ENCODE results near the gene FGF11. TPM values are rescaled to one million over a fixed set of nuclear protein-coding genes. Genes with fewer than 3 reads are reported as not detected.
A peak's percentile ranks its signal among the peaks of the same experiment; 100 is the strongest.

Gene FGF11
- total RNA-seq, 2 experiments from 2014 or later = 1.5 to 1.7 TPM

DNA sequence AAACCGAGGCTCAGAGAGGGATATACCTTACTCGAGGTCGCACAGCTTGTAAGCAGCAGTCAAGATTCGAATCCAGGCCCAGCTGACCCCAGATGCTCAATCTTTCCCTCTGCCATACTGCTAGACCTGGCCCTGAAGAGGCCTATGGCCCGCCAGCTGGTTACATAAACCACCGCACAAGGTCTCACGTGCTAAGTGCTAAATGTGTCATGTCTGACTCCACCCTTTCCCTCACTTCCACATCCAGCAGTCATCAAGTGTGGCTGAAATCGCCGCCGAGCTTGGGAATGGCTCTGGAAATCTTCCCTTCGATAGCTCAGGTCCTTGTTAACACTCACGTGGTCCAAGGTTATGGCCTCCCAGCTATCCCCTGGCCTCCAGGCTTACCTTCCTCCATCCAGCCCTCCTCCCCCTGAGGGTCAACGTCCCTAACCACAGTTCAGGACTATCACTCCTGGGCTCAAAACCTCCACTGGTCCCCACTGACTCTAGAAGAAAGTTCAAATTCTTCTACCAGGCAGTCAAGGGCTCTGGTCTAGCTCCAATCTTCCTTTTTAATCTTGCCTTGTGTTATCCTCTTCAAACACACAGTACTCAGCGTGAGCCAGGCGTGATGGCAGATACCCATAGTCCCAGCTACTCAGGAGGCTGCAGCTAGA, 36.6 kb downstream of the FGF11 start:
- no peaks in the 10 kb centered on the region for H3K9me3 Mint-ChIP-seq
- H3K27ac ChIP-seq (ENCODE audit: low read depth in 1 of 2, low read length in 2 of 2) = peak overlapping the region in 1 of 2 donors; percentile 48
- H3K36me3 Mint-ChIP-seq (ENCODE audit: low read depth) = peaks cover 20% of the 10 kb centered on the region
- POLR2A ChIA-PET = interaction anchor here (1.0 to 7.2 kb wide), 6 partner anchors 10 to 108 kb away, joined by 4 to 137 read pairs (median 48); partner anchors contain the start of genes FGF11, MPDU1, POLR2A and TMEM102
- no peaks in the 10 kb centered on the region for H3K27me3 Mint-ChIP-seq
- H3K36me3 ChIP-seq (ENCODE audit: insufficient read depth, low read length) = peaks cover 6% of the 10 kb centered on the region
- no peaks in the 10 kb centered on the region for H3K27me3 ChIP-seq (ENCODE audit: control insufficient read depth in 1 of 2, insufficient read depth in 2 of 2, low read length in 2 of 2)
- CTCF ChIA-PET = interaction anchor here (1.1 to 3.1 kb wide), 3 partner anchors 39 to 120 kb away, joined by 3 to 23 read pairs (median 3); no protein-coding TSS in a partner anchor
- H3K4me3 ChIP-seq (ENCODE audit: low read length) = no peak overlapping the region
- no peak for ATAC-seq (ENCODE audit: poor library complexity)
- intact Hi-C loops (cut with DNase I, micrococcal nuclease) = loop anchor here in 1 of 2 experiments (2.0 kb wide), 1 partner anchor 15 kb away; no protein-coding TSS in a partner anchor
- peak in 3 of 14 experiments; percentile 43 to 67 (median 52) for DNase-seq
- peak overlapping the region; percentile 91 for H3K4me3 Mint-ChIP-seq
- TF ChIP-seq, protein P1, sequence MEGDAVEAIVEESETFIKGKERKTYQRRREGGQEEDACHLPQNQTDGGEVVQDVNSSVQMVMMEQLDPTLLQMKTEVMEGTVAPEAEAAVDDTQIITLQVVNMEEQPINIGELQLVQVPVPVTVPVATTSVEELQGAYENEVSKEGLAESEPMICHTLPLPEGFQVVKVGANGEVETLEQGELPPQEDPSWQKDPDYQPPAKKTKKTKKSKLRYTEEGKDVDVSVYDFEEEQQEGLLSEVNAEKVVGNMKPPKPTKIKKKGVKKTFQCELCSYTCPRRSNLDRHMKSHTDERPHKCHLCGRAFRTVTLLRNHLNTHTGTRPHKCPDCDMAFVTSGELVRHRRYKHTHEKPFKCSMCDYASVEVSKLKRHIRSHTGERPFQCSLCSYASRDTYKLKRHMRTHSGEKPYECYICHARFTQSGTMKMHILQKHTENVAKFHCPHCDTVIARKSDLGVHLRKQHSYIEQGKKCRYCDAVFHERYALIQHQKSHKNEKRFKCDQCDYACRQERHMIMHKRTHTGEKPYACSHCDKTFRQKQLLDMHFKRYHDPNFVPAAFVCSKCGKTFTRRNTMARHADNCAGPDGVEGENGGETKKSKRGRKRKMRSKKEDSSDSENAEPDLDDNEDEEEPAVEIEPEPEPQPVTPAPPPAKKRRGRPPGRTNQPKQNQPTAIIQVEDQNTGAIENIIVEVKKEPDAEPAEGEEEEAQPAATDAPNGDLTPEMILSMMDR (IDR thresholded peaks at IDR 0.05) = no peak
- no peaks in the 10 kb centered on the region for H3K9me3 ChIP-seq (ENCODE audit: control insufficient read depth in 1 of 2, insufficient read depth in 1 of 2, low read length in 2 of 2)
- H3K27ac Mint-ChIP-seq = peak overlapping the region; percentile 93
- peaks cover 57% of the 10 kb centered on the region for H3K4me1 Mint-ChIP-seq (ENCODE audit: low read depth)
- H3K4me1 ChIP-seq (ENCODE audit: insufficient read depth, low read length) = peaks cover 74% of the 10 kb centered on the region

- DNase-seq (no peak), ATAC-seq (ENCODE audit: poor library complexity) (no peak)
- TF ChIP-seq, protein P1 (IDR thresholded peaks at IDR 0.05) = no peak
- ChIA-PET CTCF (interaction anchor here (1.4 to 3.1 kb wide), 2 partner anchors 40 to 121 kb away, joined by 3 to 23 read pairs; no protein-coding TSS in a partner anchor), POLR2A (interaction anchor here (1.5 to 7.2 kb wide), 6 partner anchors 9 to 210 kb away, joined by 6 to 137 read pairs (median 48); partner anchors contain the start of genes FGF11, POLR2A, TMEM102 and TP53)
- Histone ChIP-seq H3K9me3 (ENCODE audit: control insufficient read depth in 1 of 2, insufficient read depth in 1 of 2, low read length in 2 of 2) (no peaks in the 10 kb centered on the region), H3K4me1 (ENCODE audit: insufficient read depth, low read length) (peaks cover 77% of the 10 kb centered on the region), H3K27me3 (ENCODE audit: control insufficient read depth in 1 of 2, insufficient read depth in 2 of 2, low read length in 2 of 2) (no peaks in the 10 kb centered on the region), H3K36me3 (ENCODE audit: insufficient read depth, low read length) (peaks cover 6% of the 10 kb centered on the region), H3K27ac (ENCODE audit: low read depth in 1 of 2, low read length in 2 of 2) (peak overlapping the region; percentile 48 to 99), H3K4me3 (ENCODE audit: low read length) (no peak overlapping the region)
- H3K27me3 Mint-ChIP-seq = no peaks in the 10 kb centered on the region
- intact Hi-C loops (cut with DNase I, micrococcal nuclease) = loop anchor here in 1 of 2 experiments (2.0 kb wide), 1 partner anchor 16 kb away; no protein-coding TSS in a partner anchor
- peaks cover 54% of the 10 kb centered on the region for H3K4me1 Mint-ChIP-seq (ENCODE audit: low read depth)
- H3K27ac Mint-ChIP-seq = peak overlapping the region; percentile 93
- peak overlapping the region; percentile 91 for H3K4me3 Mint-ChIP-seq
- peaks cover 20% of the 10 kb centered on the region for H3K36me3 Mint-ChIP-seq (ENCODE audit: low read depth)
- H3K9me3 Mint-ChIP-seq = no peaks in the 10 kb centered on the region
Measured at GRCh38 chr17:7476494-7476893, 37.2 kb downstream of the FGF11 start.

DNA sequence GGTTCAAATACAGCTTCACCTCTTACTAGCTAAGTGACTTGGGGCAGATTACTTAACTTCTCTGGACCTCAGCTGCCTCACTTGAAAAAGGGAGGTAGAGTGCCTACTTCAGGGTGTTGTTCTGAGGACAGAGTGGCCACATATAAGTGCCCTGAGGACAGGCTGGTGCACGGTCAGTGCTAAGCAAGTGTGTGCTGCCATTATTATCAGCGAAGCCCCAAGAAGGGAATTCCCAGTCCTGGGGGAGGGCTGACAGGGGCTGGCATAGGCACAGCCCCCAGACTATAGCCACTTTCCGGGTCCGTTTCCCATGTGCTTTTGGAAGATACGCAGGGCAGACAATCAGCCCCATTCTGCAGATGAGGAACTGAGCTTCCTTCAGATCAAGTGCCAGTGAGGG, 37.6 kb downstream of the FGF11 start:
- ATAC-seq (ENCODE audit: poor library complexity) = no peak
- peak overlapping the region; percentile 91 for H3K4me3 Mint-ChIP-seq
- peaks cover 53% of the 10 kb centered on the region for H3K4me1 Mint-ChIP-seq (ENCODE audit: low read depth)
- ChIA-PET POLR2A (interaction anchor here (3.9 to 7.2 kb wide), 5 partner anchors 9 to 210 kb away, joined by 38 to 137 read pairs (median 55); partner anchors contain the start of genes FGF11, POLR2A, TMEM102 and TP53), CTCF (interaction anchor here (1.4 to 3.5 kb wide), 3 partner anchors 40 to 121 kb away, joined by 3 to 25 read pairs (median 23); partner anchors contain the start of gene TMEM102)
- Histone ChIP-seq H3K27me3 (ENCODE audit: control insufficient read depth in 1 of 2, insufficient read depth in 2 of 2, low read length in 2 of 2) (no peaks in the 10 kb centered on the region), H3K36me3 (ENCODE audit: insufficient read depth, low read length) (peaks cover 6% of the 10 kb centered on the region), H3K9me3 (ENCODE audit: control insufficient read depth in 1 of 2, insufficient read depth in 1 of 2, low read length in 2 of 2) (no peaks in the 10 kb centered on the region), H3K27ac (ENCODE audit: low read depth in 1 of 2, low read length in 2 of 2) (peak overlapping the region; percentile 48 to 99), H3K4me1 (ENCODE audit: insufficient read depth, low read length) (peaks cover 77% of the 10 kb centered on the region), H3K4me3 (ENCODE audit: low read length) (no peak overlapping the region)
- H3K36me3 Mint-ChIP-seq (ENCODE audit: low read depth) = peaks cover 17% of the 10 kb centered on the region
- H3K9me3 Mint-ChIP-seq = no peaks in the 10 kb centered on the region
- no peaks in the 10 kb centered on the region for H3K27me3 Mint-ChIP-seq
- intact Hi-C loops (cut with DNase I, micrococcal nuclease) = loop anchor here in 1 of 2 experiments (2.0 kb wide), 1 partner anchor 16 kb away; no protein-coding TSS in a partner anchor
- H3K27ac Mint-ChIP-seq = peak overlapping the region; percentile 93
- no peak for DNase-seq
- TF ChIP-seq, protein P1 (IDR thresholded peaks at IDR 0.05) = no peak
